Stimulated activated CD4-positive, alpha-beta T cell treated with anti-CD3 and anti-CD28 coated beads, Interleukin-12 subunit alpha, Interleukin-12 subunit beta, amount 100 ng/mL, for 4 hours (primary cell): ENCODE measurements around the gene NTPCR.
A peak's percentile ranks its signal among the peaks of the same experiment; 100 is the strongest.
"Not testable (repeated sequence)": the region's sequence is repeated elsewhere in the genome, so short reads cannot be mapped to it uniquely, and the experiment has no call there.

Experiments
- DNase-seq: peaks from one replicate; pipeline ENCODE4 v3.0.0-alpha.2; 2020

The NTPCR gene

DNA sequence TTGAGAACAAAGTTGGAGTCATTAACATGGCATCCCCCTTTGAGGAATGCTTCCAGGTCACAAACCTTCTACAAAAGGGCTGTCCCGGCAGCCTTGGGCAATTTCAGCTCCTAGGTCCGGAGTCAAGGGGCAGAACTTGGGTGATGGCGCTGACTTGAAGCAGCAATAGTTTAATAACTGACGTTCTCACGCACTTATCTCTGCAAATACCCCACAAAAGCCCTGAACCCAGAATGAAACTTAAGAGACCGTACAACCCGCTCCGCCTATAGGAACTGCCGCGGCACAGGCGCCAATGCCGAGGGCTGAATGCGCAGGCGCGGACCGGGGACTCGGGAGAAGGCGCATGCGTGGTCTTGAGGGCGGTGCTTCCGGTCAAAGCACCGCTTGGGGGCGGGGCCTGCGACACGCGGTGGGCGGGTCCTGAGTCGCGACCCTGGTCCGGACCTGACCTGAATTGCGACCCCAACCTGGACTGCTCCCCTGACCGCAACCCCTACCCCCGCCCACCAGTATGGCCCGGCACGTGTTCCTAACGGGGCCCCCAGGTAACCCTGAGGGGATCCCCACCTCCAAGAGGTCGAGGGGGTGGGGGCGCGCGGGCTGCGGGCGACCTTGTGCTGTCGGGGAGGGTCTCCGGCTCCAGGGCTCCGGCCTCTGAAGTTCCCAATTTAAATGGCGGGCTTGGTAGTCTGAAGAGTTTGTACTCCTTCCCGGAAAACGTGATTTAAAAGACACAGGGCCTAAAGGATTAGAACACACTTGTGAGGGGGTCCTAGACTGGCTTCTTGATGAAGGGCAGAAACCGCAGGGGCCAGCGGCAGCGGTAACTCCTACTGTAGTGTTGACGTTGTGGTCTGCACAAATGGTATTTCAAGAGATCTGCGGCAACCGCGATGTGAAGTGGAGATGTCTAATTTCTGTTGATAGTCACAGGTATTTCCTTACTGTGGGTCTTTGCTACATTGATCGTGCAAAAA lies at the start of gene NTPCR:
NTPCR (plus strand) TSS at position 415 of the 980 bp plus-strand sequence; CDS start at position 515, 100 bp downstream.
- peak; percentile 98 for DNase-seq

DNA sequence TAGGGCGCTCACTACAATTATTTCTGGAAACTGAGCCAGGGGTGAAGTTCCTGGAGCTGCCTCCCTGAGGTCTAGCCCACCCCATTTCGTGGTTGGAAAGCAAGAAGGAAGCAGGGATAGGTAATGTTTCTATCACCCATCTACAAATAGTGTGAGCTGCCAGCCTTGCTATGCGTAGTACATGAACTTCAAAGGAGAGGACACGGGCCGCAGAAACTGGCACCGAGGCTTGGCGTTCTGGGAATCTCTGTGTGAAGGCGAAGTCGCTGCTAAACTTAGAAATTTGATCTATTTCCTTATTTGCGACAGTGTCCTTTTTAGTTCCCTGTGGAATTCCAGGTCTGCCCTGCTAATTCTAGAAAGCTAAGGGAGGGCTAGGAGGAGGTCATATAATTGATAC lies 49.6 kb upstream of the NTPCR start:
- DNase-seq = no peak

DNA sequence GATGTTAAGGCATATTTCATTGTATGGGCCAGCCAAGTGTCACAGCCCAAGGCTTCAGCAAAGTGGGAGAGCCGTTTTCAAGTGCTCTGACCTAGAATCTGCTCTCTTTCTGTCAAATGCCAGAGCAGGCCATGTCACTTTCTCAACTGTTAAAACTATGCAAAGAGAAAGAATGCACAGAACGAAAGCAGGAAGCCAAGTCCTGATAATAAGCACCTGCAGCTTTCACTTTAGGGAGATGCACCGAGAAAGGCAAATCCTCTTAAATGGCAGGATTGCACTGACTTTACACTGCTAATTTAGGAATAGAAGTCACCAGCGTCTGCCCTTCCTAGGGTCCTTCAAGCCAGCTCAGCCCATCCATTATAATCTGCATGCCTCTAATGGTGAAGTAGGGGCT lies 49.2 kb upstream of the NTPCR start:
- no peak for DNase-seq

DNA sequence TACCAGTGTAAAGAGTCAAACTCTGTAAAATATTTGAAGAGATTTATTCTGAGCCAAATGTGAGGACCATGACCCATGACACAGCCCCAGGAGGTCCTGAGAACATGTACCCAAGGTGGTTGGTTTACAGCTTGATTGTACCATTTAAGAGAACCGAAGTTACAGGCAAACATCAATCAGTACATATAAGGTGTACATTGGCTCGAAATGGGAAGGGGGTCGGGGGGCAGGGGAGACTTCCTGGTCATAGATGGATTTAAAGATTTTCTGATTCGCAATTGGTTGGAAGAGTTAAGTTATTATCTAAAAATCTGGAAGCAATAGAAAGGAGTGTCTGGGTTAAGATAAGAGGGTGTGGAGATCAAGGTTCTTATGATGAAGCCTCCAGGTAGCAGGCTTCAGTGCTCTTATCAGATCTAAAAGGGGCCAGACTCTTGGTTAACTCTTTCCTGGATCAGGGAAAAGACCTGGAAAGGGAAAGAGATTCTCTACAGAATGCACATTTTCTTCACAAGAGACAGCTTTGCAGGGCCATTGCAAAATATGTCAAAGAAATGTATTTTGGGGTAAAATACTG lies 47.5 kb upstream of the NTPCR start:
- DNase-seq = no peak

DNA sequence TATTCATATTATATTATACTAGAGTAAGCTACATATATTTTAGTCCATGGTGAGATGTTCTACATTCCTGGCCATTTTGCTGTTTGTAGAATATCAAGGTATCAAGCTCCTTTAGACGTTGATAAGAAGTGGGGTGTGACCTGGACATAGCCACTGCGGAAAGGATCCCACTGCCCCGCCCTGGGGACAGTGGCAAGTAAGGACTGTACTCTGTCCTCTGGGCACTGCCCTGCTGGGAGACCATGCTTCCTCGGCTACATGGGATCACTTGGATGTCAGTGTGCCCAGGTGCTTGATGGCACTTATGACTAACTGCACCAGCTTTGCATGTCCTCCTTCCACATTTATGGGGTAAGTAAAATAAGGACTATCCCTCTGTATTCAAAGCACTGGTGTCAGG lies 46.3 kb upstream of the NTPCR start:
- no peak for DNase-seq

- DNase-seq = no peak
These were observed 45.8 kb upstream of the NTPCR start for GRCh38 chr1:232904566-232904965.

DNA sequence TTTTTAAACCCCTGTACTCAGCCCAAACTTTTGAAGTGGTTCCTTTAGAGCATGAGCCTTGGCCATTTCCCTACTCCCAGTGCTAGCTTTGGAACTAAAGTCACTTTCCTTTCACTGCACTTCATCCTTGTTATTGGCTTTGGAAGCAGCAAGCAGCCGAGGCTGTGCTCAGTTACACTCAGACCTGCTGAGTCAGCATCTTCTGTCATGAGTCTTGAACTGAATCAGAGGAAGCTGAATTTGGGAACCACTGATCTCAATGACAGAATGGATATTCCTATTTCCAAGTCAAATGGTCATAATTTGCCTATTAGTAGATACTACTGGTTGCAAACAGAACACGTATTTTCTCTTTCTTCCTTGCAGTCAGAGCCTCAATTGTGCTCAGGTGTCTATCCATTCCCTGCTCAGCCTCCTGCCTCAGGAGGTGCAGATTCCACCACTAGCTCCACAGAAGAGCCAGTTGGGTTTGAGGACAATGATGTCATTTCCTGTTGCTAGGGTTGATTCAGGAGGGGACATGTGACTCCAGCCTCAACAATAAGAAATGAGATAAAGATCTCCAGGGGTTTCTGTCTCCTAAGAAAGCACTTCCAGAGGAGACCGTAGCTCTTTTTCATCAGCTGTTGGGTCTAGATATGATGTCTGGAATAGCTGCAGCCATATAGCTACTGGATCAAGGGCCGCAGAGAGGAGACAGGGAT lies 44.9 kb upstream of the NTPCR start:
- no peak for DNase-seq

GRCh38 chr1:232906441-232906840 lies 44.0 kb upstream of the NTPCR start:
- no peak for DNase-seq

GRCh38 chr1:232908831-232909230 lies 41.6 kb upstream of the NTPCR start:
- DNase-seq = no peak

DNA sequence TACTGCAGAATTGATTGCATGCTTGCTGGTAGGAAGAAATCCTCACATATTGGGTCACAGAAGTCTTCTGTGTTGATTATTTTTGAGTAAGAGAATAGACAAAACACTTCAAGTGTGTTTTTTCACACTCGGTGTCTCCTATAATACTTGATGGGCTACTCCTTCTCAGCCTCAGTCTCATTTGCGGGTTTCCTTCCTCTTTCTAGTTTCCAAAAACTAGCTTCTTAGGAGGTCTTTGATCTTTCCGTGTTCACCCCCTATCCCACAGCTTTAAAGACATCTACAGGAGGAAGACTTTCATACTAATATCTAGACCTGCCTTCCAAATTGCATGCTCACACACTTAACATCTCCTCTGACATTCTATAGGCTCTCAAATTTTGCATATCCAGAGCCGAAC lies 40.7 kb upstream of the NTPCR start:
- DNase-seq = no peak

DNA sequence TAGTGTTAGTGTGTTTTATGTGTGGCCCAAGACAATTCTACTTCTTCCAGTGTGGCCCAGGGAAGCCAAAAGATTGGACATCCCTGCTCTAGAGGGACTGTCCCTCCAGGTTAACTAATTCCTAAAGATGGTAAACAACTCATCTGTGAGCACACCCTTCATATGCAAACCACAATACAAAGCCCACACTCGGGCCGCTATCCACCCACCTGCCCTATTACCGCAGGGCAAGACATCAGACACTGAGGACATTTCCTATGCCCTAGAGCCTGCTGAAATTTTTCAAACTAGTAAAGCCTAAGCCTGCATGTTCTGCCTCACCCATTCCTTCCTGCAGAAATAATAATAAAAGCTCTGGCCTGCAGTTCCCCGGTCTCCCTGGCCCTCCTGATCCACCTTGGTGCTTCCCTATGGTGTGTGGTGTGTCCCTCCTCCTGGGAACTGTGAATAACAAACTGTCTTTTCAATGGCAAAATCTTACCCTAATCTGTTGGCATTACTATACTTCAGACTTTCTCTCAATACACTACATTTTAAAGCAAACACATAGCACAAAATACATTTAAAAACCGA lies 39.3 kb upstream of the NTPCR start:
- DNase-seq = no peak

GRCh38 chr1:232912845-232913580 lies 37.4 kb upstream of the NTPCR start:
- DNase-seq = no peak

DNA sequence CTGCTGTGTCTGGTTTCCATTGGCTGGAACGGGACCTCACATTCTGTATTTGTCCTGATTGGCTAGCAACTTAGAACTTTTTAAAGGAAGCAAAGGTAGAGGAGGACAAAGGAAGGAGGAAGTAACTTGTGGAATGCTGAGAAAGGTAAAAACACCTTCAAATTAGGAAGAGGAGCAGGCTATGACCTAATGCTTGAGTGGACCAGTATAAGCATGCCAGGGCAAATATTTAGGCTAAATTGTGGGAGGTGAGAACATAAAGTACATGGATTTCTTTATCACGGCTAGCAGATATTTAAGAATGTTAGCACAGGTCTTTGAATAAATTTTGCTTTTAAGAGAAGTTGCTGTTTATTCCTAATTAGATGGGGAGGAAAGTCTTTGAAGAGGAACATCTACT lies 36.1 kb upstream of the NTPCR start:
- DNase-seq = not testable (repeated sequence)

- no peak for DNase-seq
These were observed 35.2 kb upstream of the NTPCR start for GRCh38 chr1:232915212-232915611.

- no peak for DNase-seq
These were observed 33.4 kb upstream of the NTPCR start for GRCh38 chr1:232917053-232917452.

GRCh38 chr1:232921381-232921780 lies 29.0 kb upstream of the NTPCR start:
- DNase-seq = no peak

- DNase-seq = no peak
These were observed 27.9 kb upstream of the NTPCR start for GRCh38 chr1:232922485-232922884.

- peak; percentile 15 for DNase-seq
These were observed 26.5 kb upstream of the NTPCR start for GRCh38 chr1:232923739-232924386.

- no peak for DNase-seq
These were observed 25.5 kb upstream of the NTPCR start for GRCh38 chr1:232924874-232925273.

- DNase-seq = no peak
These were observed 24.8 kb upstream of the NTPCR start for GRCh38 chr1:232925421-232926220.

DNA sequence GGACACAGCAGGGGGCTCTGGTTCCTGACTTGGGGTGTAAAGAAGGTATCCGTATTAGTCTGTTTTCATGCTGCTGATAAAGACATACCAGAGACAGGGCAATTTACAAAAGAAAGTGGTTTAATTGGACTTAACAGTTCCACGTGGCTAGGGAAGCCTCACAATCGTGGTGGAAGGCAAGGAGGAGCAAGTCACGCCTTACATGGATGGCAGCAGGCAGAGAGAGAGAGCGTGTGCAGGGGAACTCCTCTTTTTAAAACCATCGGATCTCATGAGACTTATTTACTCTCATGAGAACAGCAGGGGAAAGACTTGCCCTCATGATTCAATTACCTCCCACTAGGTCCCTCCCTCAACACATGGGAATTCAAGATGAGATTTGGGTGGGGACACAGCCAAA lies 23.2 kb upstream of the NTPCR start:
- not testable (repeated sequence) for DNase-seq
